HepG2 (cell line): ENCODE data around the gene OR6C1.

Experiments
- CTCF ChIP-seq: sonication (generic); formaldehyde crosslinking; IDR thresholded peaks from 2 replicates; pipeline ENCODE4 v1.5.0; 2020; ENCODE audit warnings: mild to moderate bottlenecking, missing genetic modification reagents, moderate library complexity
- ZFP36 ChIP-seq: fragments of 150-350 bp; IDR thresholded peaks from 2 replicates; pipeline ENCODE4 v1.6.1; 2018; ENCODE audit warnings: borderline replicate concordance, low read length, low read depth; ENCODE audit not compliant: partially characterized antibody

- no peak for TF ChIP-seq CTCF (CRISPR knock-in tag)
- no peak for TF ChIP-seq ZFP36
Observed at GRCh38 chr12:55320201-55320600, 6.1 kb downstream of the OR6C1 start.
